D341Med (cell line): ENCODE results near the gene RHOF.
"Not testable (repeated sequence)": the region's sequence is repeated elsewhere in the genome, so short reads cannot be mapped to it uniquely, and the experiment has no call there.

Source experiments
- DNase-seq: peaks from one replicate; pipeline ENCODE4 v3.0.0; 2012; ENCODE audit warnings: low spot score

The RHOF gene

GRCh38 chr12:121775501-121775900 is 18.0 kb downstream of the RHOF start:
- no peak for DNase-seq

GRCh38 chr12:121774968-121775474 is 18.5 kb downstream of the RHOF start:
- DNase-seq: no peak

GRCh38 chr12:121773011-121773777 is 20.3 kb downstream of the RHOF start:
- DNase-seq: peak; percentile 90

- DNase-seq: no peak
Observed at GRCh38 chr12:121770813-121771625, 22.5 kb downstream of the RHOF start.

- DNase-seq: no peak
Observed at GRCh38 chr12:121770388-121770787, 23.1 kb downstream of the RHOF start.

- DNase-seq: no peak
Observed at GRCh38 chr12:121769831-121770301, 23.6 kb downstream of the RHOF start.

- no peak for DNase-seq
Observed at GRCh38 chr12:121769297-121769830, 24.1 kb downstream of the RHOF start.

- DNase-seq: peak; percentile 87
Observed at GRCh38 chr12:121767525-121768016, 25.9 kb downstream of the RHOF start.

GRCh38 chr12:121766290-121767039 is 27.0 kb downstream of the RHOF start:
- DNase-seq: no peak

GRCh38 chr12:121765573-121765972 is 27.9 kb downstream of the RHOF start:
- DNase-seq: peak; percentile 60

- DNase-seq: no peak
Observed at GRCh38 chr12:121764808-121765207, 28.7 kb downstream of the RHOF start.

GRCh38 chr12:121762269-121762668 is 31.2 kb downstream of the RHOF start:
- DNase-seq: no peak

- not testable (repeated sequence) for DNase-seq
Observed at GRCh38 chr12:121758536-121758935, 35.0 kb downstream of the RHOF start.

- DNase-seq: no peak
Observed at GRCh38 chr12:121755591-121755990, 37.9 kb downstream of the RHOF start.

GRCh38 chr12:121754836-121755235 is 38.7 kb downstream of the RHOF start:
- no peak for DNase-seq

- no peak for DNase-seq
Observed at GRCh38 chr12:121753844-121754264, 39.6 kb downstream of the RHOF start.

- DNase-seq: no peak
Observed at GRCh38 chr12:121751749-121752351, 41.6 kb downstream of the RHOF start.

- no peak for DNase-seq
Observed at GRCh38 chr12:121751034-121751433, 42.5 kb downstream of the RHOF start.

GRCh38 chr12:121750507-121750955 is 43.0 kb downstream of the RHOF start:
- no peak for DNase-seq

GRCh38 chr12:121749267-121749666 is 44.2 kb downstream of the RHOF start:
- DNase-seq: no peak
